Measurements from ENCODE around the gene SYNE2.

The SYNE2 gene

GRCh38 chr14:63910583-63911363 is 58.0 kb downstream of the SYNE2 start:
- DNase-seq (ENCODE audit: low read depth in 1 of 2, low spot score in 1 of 2): no peak

- DNase-seq (ENCODE audit: low read depth in 1 of 2, low spot score in 1 of 2): no peak
These were observed 58.6 kb downstream of the SYNE2 start for GRCh38 chr14:63911404-63911803.

GRCh38 chr14:63912286-63912685 is 59.5 kb downstream of the SYNE2 start:
- no peak for DNase-seq (ENCODE audit: low read depth in 1 of 2, low spot score in 1 of 2)

GRCh38 chr14:63918411-63918810 is 65.6 kb downstream of the SYNE2 start:
- DNase-seq (ENCODE audit: low read depth in 1 of 2, low spot score in 1 of 2): no peak

- DNase-seq (ENCODE audit: low read depth in 1 of 2, low spot score in 1 of 2): no peak
These were observed 70.1 kb downstream of the SYNE2 start for GRCh38 chr14:63922696-63923421.

GRCh38 chr14:63923422-63923752 is 70.6 kb downstream of the SYNE2 start:
- no peak for DNase-seq (ENCODE audit: low read depth in 1 of 2, low spot score in 1 of 2)

GRCh38 chr14:63924375-63924774 is 71.6 kb downstream of the SYNE2 start:
- DNase-seq (ENCODE audit: low read depth in 1 of 2, low spot score in 1 of 2): no peak

- no peak for DNase-seq (ENCODE audit: low read depth in 1 of 2, low spot score in 1 of 2)
These were observed 73.8 kb downstream of the SYNE2 start for GRCh38 chr14:63926641-63927040.

- no peak for DNase-seq (ENCODE audit: low read depth in 1 of 2, low spot score in 1 of 2)
These were observed 76.0 kb downstream of the SYNE2 start for GRCh38 chr14:63928744-63929174.

GRCh38 chr14:63933110-63933509 is 80.3 kb downstream of the SYNE2 start:
- no peak for DNase-seq (ENCODE audit: low read depth in 1 of 2, low spot score in 1 of 2)

GRCh38 chr14:63933711-63934110 is 80.9 kb downstream of the SYNE2 start:
- no peak for DNase-seq (ENCODE audit: low read depth in 1 of 2, low spot score in 1 of 2)

GRCh38 chr14:63938198-63939005 is 85.6 kb downstream of the SYNE2 start:
- no peak for DNase-seq (ENCODE audit: low read depth in 1 of 2, low spot score in 1 of 2)

- no peak for DNase-seq (ENCODE audit: low read depth in 1 of 2, low spot score in 1 of 2)
These were observed 86.1 kb downstream of the SYNE2 start for GRCh38 chr14:63939006-63939270.

GRCh38 chr14:63940387-63940786 is 87.6 kb downstream of the SYNE2 start:
- DNase-seq (ENCODE audit: low read depth in 1 of 2, low spot score in 1 of 2): no peak

- no peak for DNase-seq (ENCODE audit: low read depth in 1 of 2, low spot score in 1 of 2)
These were observed 88.2 kb downstream of the SYNE2 start for GRCh38 chr14:63941023-63941422.

- no peak for DNase-seq (ENCODE audit: low read depth in 1 of 2, low spot score in 1 of 2)
These were observed 96.9 kb downstream of the SYNE2 start for GRCh38 chr14:63949696-63950095.

GRCh38 chr14:63951021-63951420 is 98.2 kb downstream of the SYNE2 start:
- no peak for DNase-seq (ENCODE audit: low read depth in 1 of 2, low spot score in 1 of 2)

- DNase-seq (ENCODE audit: low read depth in 1 of 2, low spot score in 1 of 2): no peak
These were observed 98.6 kb downstream of the SYNE2 start for GRCh38 chr14:63951429-63951828.

GRCh38 chr14:63952053-63952932 is 99.5 kb downstream of the SYNE2 start:
- DNase-seq (ENCODE audit: low read depth in 1 of 2, low spot score in 1 of 2): no peak

- no peak for DNase-seq (ENCODE audit: low read depth in 1 of 2, low spot score in 1 of 2)
These were observed 100.2 kb downstream of the SYNE2 start for GRCh38 chr14:63952933-63953437.

- no peak for DNase-seq (ENCODE audit: low read depth in 1 of 2, low spot score in 1 of 2)
These were observed 103.5 kb downstream of the SYNE2 start for GRCh38 chr14:63956326-63956725.

Data from stimulated activated CD4-positive, alpha-beta T cell treated with anti-CD3 and anti-CD28 coated beads, Interleukin-15, amount 100 ng/mL, for 1 hour (primary cell).